Erythroblast (primary cell): ENCODE data around the gene ZNF677.
"Not testable (repeated sequence)": the region's sequence is repeated elsewhere in the genome, so short reads cannot be mapped to it uniquely, and the experiment has no call there.

Experiments
- GATA1 ChIP-seq: IDR thresholded peaks from 2 replicates; pipeline ENCODE4 v1.6.1; 2011; ENCODE audit warnings: low read depth, mild to moderate bottlenecking, control low read depth, low read length, moderate library complexity
- POLR2A ChIP-seq: IDR thresholded peaks from 2 replicates; pipeline ENCODE4 v1.6.1; 2011; ENCODE audit warnings: mild to moderate bottlenecking, low read length

DNA sequence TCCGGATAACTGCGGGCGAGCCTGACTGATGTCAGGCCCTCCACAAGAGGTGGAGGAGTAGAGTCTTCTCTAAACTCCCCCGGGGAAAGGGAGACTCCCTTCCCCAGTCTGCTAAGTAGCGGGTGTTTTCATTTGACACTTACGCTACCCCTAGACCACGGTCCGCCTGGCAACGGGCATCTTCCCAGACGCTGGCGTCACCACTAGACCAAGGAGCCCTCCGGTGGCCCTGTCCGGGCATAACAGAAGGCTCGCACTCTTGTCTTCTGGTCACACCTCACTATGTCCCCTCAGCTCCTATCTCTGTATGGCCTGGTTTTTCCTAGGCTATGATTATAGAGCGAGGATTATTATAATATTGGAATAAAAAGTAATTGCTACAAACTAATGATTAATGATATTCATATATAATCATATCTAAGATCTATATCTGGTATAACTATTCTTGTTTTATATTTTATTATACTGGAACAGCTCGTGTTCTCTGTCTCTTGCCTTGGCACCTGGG is 64.9 kb downstream of the ZNF677 start:
- not testable (repeated sequence) for TF ChIP-seq POLR2A, GATA1
